Measurements from ENCODE around the gene NR1I3.

The NR1I3 gene

DNA sequence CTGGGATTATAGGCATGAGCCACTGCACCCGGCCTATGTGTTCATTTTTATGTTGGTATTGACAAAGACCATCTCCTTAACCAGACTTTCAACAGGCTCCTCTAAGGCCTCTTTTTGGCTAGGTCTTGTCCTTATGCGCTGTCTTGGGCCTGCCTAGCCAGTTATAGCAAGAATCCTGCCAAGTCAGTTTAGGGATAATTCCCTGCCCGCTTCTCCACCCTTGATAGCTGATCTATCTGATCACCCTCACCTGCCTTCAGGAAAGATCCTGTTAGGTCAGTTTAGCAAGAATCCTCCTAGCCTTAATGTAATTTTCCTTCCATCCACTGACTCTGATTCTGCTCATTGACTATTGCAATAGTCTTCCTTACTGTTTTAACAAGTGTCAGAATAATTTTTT is 58.3 kb downstream of the NR1I3 start:
- H3K27me3 Mint-ChIP-seq: no peaks in the 10 kb centered on the region
- no peak overlapping the region for H3K27ac Mint-ChIP-seq
- no peaks in the 10 kb centered on the region for H3K9me3 Mint-ChIP-seq
- H3K4me3 Mint-ChIP-seq: no peak overlapping the region
- DNase-seq (no peak), ATAC-seq (no peak)
- peaks cover 83% of the 10 kb centered on the region for H3K4me1 Mint-ChIP-seq
